Measurements from ENCODE around the gene CLCN7.

DNA sequence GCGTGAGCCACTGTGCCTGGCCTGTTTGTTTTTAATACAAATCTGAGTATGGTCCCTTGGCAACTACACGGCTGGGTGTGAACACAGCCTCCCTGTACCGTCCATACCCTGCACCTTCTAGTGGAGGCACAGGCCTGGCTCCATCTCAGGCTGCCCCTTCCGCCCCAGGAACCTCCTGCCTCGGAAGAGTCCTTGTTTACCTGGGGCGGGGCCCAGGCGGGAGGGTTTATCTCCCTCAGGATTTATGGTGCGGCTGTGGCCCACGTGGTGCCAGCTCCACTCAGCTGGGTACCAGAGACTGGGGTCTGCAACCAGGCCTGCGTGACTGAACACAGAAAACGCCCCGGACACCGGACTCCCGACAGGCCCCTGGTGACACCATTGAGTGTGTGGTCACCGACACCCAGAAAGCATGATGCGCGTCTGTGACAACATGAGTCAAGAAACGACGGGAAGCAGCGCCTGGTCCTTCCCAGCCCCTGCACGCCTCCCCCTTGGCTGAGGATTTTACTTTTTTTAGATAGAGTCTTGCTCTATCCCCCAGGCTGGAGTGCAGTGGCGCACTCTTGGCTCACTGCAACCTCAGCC lies 79.3 kb downstream of the CLCN7 start:
- TF ChIP-seq POLR2A (IDR thresholded peaks at IDR 0.05; ENCODE audit: low read length) (no peak), GATA1 (IDR thresholded peaks at IDR 0.05; ENCODE audit: low read depth, low read length) (no peak)
